ENCODE data around the gene DAAM1. TPM values are rescaled to one million over a fixed set of nuclear protein-coding genes. Genes with fewer than 3 reads are reported as not detected.

The DAAM1 gene
- total RNA-seq, 1 donor from 2014 or later = 64.3 TPM

- TF ChIP-seq, protein P1, sequence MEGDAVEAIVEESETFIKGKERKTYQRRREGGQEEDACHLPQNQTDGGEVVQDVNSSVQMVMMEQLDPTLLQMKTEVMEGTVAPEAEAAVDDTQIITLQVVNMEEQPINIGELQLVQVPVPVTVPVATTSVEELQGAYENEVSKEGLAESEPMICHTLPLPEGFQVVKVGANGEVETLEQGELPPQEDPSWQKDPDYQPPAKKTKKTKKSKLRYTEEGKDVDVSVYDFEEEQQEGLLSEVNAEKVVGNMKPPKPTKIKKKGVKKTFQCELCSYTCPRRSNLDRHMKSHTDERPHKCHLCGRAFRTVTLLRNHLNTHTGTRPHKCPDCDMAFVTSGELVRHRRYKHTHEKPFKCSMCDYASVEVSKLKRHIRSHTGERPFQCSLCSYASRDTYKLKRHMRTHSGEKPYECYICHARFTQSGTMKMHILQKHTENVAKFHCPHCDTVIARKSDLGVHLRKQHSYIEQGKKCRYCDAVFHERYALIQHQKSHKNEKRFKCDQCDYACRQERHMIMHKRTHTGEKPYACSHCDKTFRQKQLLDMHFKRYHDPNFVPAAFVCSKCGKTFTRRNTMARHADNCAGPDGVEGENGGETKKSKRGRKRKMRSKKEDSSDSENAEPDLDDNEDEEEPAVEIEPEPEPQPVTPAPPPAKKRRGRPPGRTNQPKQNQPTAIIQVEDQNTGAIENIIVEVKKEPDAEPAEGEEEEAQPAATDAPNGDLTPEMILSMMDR (conservative IDR thresholded peaks at IDR 0.05) = no peak
- DNase-seq (ENCODE audit: extremely low spot score, unreplicated experiment) = no peak
- no peaks in the 10 kb centered on the region for H3K9me3 Mint-ChIP-seq
Measured at GRCh38 chr14:59317798-59318505, 129.5 kb downstream of the DAAM1 start.

DNA sequence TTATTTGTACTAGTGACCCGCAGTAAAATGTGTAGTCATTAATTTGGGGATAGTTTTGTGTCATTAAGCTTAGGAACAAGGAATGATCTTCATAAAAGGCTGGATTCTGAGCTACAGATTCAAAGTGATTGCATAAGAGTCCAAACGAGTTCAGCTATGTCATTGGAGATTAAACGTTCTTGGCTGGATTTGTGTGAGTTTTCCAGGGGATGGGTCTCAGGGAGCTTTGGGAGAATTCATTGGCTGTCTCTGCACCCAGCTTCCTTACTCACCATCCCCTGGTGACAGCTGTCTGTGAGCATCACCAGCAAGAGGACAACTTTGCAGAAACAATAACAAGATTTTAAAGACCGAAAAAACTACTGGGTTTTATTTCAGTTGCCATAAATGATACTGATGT lies 130.4 kb downstream of the DAAM1 start:
- no peak overlapping the region for H3K27ac Mint-ChIP-seq
- DNase-seq (ENCODE audit: extremely low spot score, unreplicated experiment) = no peak
- H3K4me1 Mint-ChIP-seq (ENCODE audit: unreplicated experiment) = peaks cover 3% of the 10 kb centered on the region
- TF ChIP-seq, protein P1 (conservative IDR thresholded peaks at IDR 0.05) = no peak
- no peaks in the 10 kb centered on the region for H3K9me3 Mint-ChIP-seq
- H3K4me3 Mint-ChIP-seq = no peak overlapping the region
- no peaks in the 10 kb centered on the region for H3K27me3 Mint-ChIP-seq
- peaks cover 14% of the 10 kb centered on the region for H3K36me3 Mint-ChIP-seq

More at GRCh38 chr14:59317798-59318505, 129.5 kb downstream of the DAAM1 start:
- Mint-ChIP-seq H3K4me3 (no peak overlapping the region), H3K36me3 (peaks cover 11% of the 10 kb centered on the region), H3K27me3 (no peaks in the 10 kb centered on the region), H3K27ac (no peak overlapping the region), H3K4me1 (ENCODE audit: unreplicated experiment) (peaks cover 10% of the 10 kb centered on the region)

DNA sequence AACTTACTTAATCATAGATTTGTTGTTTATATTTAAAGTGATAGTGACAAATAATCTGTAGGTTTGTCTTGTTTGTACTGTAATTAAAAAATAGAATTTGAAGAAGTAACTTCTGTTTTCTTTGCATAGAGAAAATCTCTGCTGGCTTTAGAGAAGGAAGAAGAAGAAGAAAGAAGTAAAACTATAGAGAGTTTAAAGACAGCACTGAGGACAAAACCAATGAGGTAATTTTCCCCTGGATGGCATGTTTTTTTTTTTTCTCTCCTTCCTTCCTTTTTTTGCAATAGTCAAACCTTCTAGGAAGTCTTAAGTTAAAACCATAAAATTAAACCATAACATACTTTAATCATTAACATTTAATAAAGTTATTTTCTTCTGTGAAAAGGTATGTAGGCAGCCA lies 131.9 kb downstream of the DAAM1 start:
- H3K9me3 Mint-ChIP-seq = no peaks in the 10 kb centered on the region
- no peak for DNase-seq (ENCODE audit: extremely low spot score, unreplicated experiment)
- H3K27ac Mint-ChIP-seq = no peak overlapping the region
- peaks cover 3% of the 10 kb centered on the region for H3K4me1 Mint-ChIP-seq (ENCODE audit: unreplicated experiment)
- no peak overlapping the region for H3K4me3 Mint-ChIP-seq
- TF ChIP-seq, protein P1 (conservative IDR thresholded peaks at IDR 0.05) = no peak
- H3K36me3 Mint-ChIP-seq = peaks cover 20% of the 10 kb centered on the region
- no peaks in the 10 kb centered on the region for H3K27me3 Mint-ChIP-seq

DNA sequence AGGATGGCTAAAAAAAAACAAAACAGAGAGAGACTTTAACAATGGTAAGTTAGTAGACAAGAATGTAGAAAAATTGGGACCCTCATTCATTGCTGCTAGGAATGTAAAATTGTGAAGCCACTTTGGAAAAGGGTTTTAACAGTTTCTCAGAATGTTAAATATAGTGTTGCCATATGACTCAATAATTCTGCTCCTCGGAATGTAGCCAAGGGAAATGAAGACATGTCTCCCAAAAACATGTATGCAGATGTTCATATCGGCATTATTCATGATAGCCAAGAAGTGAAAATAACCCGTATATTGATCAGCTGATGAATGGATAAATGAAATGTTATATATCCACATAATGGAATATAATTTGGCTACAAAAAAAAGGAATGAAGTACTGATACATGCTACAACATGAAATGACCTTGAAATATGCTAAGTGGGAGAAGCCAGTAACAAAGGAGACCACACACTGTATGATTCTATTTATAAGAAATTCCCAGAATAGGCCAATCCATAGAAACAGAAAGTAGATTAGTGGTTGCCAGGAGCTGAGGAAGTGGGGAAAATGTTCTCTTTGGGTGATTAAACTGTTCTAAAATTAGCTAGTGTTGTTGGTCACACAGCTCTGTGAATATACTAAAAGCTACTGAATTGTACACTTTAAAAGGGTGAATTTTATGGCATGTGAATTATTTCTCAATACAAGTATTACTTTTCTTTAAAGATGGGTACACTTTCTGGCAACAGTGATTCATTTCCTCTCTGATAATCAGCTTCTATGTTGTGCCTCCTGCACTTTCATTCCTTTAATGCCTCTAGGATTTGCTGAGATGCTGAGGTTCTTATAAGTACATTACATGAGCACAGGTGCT lies 132.5 kb downstream of the DAAM1 start:
- peaks cover 3% of the 10 kb centered on the region for H3K4me1 Mint-ChIP-seq (ENCODE audit: unreplicated experiment)
- no peak overlapping the region for H3K27ac Mint-ChIP-seq
- no peaks in the 10 kb centered on the region for H3K27me3 Mint-ChIP-seq
- TF ChIP-seq, protein P1 (conservative IDR thresholded peaks at IDR 0.05) = no peak
- DNase-seq (ENCODE audit: extremely low spot score, unreplicated experiment) = no peak
- H3K9me3 Mint-ChIP-seq = no peaks in the 10 kb centered on the region
- no peak overlapping the region for H3K4me3 Mint-ChIP-seq
- peaks cover 20% of the 10 kb centered on the region for H3K36me3 Mint-ChIP-seq

GRCh38 chr14:59321626-59321949 lies 133.1 kb downstream of the DAAM1 start:
- H3K36me3 Mint-ChIP-seq = peaks cover 23% of the 10 kb centered on the region
- no peaks in the 10 kb centered on the region for H3K9me3 Mint-ChIP-seq
- H3K4me1 Mint-ChIP-seq (ENCODE audit: unreplicated experiment) = peaks cover 3% of the 10 kb centered on the region
- no peak for DNase-seq (ENCODE audit: extremely low spot score, unreplicated experiment)
- no peaks in the 10 kb centered on the region for H3K27me3 Mint-ChIP-seq
- TF ChIP-seq, protein P1 (conservative IDR thresholded peaks at IDR 0.05) = no peak
- no peak overlapping the region for H3K4me3 Mint-ChIP-seq
- no peak overlapping the region for H3K27ac Mint-ChIP-seq
